Amniotic stem cell (primary cell): ENCODE measurements around the gene GTPBP6.
"Not testable (repeated sequence)": the region's sequence is repeated elsewhere in the genome, so short reads cannot be mapped to it uniquely, and the experiment has no call there.

ENCODE experiments used
- DNase-seq: peaks from one replicate; lab custom pipeline; 2025; lab: John Stamatoyannopoulos, UW

Gene GTPBP6

DNA sequence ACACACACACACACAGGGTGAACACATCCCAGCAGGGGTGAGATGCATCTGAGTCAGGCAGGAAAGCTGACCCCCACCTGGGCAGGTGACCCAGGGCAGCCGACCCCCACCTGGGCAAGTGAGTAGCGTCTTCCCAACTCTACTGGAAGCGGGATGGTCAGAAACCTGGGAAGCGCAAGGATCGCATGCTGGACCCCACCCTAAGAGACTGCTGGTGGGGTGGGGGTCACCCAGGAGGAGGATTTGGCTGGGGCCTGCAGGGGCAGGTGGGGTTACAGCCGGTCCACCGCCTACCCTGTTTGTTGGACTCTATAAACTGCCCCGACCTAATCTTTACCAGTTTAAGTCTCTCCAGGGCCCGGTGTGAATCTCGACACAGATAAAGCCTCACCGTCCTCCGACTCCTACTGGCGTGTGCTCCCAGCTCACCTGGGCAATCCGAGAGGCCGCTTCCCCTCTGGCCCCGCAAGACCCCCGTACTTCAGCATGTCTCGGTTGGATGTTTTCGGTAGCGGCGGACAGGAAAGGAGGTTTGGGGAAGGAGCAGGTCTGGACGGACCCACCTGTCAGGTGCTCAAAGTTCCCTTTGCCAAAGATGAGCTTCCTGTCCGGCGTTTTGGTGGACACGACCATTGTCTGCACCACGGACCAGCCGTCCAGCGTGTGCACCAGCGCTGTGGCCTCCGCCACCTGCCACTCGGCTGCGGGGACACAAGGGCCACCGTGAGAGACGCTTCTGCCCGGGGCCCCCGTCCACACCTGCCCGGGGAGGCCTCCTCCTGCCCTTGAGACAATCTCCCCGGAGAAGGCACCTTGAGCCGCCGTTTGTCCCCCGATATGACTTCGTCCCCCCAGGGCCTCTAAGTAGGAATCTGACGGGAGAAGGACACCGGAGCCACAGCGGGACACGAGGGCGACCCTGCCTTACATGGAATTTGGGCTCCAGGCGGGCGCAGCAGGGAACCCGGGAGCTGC is 2.0 kb downstream of the GTPBP6 start:
- no peak for DNase-seq

DNA sequence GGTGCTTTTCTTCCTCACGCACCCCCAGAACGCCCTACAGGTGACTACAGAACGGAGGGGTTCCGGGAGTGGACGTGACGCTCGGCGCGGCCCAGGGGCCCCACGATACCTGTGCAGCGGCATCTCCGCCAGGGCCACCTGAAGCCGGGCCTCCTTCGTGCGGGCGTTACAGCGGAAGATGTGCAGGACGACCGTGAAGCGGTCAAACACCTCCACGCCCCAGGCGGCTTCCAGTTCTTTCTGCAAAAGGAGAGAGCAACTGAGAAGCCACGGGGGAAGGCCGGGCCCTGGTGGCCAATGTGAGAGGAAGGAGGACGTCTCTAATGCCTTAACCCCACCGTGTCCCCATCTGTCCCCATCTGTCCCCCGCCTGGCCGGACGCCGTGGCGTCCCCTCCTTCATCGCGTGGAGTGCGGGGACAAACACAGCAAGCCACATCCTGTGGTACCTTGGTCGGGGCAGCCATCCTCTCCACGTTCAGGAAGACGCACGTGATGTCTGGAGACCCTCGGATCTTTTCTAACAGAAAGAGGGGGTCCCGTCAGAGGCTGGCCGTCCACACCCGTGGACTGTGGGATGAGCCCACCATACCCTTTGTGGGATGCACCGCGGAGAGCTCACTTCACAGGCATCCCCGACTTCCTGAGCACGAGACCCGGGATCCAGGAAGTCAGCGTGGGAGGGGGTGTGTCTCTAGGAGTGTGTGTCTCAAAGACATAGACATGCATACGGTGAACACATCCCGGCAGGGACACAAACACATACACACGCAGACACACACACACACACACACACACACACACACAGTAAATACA is 3.6 kb downstream of the GTPBP6 start:
- DNase-seq: no peak

DNA sequence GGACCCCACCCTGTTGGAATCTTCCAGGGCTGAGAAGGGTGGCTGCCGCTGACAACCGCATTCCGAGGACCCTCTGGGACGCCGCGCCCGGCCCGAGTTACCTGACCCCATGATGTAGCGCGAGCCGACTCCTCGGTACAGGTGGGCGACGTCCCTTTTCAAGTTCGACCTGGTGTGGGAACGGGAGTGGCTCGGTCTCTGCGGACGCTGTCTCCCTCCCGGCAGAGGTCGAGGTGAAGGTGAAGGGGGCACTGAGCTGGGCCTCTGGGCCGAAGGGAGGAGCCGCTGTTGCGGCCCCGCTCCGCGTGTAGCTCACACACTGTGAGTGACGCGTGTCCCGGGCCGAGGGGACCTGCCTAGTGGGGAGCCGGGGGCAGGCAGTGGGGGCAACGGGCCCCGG is 4.5 kb downstream of the GTPBP6 start:
- no peak for DNase-seq

DNA sequence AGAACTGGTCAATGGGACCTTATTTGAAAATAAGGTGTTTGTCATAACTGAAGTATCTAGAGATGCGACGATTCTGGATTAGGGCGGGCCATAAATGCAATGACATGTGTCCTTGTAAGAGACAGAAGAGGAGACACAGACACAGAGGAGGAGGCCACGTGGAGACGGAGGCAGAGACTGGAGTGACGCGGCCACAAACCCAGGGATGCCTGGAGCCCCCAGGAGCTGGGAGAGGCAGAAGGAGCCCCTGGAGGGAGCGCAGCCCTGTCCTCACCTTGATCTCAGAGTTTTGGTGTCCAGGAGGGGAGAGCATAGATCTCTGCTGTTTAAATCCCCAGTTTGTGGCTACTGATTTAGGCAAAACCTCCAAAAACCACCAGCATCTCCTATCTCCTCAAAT is 5.0 kb downstream of the GTPBP6 start:
- DNase-seq: no peak

DNA sequence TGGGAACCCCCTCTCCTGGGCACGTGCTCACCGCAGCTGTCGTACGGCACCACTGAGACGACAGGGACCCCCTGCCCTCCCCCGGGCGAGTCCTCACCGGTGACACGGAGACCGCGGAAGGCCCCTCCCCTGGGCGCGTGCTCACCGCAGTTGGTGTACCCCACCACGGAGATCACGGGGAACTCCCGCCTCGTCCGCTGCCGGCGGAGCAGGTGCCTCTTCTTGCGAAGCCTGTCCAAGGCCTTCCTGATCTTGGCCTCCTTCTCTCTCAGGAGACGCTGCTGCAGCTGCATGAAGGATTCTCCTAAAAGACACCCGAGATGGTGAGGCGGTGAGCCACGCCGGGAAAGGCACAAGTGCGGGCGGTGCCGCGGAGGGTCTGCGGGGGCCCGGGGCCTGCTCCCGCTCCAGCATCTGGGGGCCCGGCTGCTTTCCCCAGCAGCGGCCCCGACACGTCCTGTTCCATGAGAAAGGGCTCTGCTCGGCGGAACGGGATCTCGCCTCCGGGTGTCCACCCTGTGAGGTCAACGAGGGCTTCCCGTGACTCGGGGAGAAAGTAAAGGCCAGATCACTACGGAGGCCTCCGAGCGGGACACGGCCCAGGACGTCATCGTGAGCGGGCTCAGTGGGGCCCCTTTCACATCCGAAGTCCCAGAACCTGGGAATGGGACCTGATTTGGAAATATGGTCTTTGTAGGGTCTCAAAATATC is 5.8 kb downstream of the GTPBP6 start:
- DNase-seq: no peak

DNA sequence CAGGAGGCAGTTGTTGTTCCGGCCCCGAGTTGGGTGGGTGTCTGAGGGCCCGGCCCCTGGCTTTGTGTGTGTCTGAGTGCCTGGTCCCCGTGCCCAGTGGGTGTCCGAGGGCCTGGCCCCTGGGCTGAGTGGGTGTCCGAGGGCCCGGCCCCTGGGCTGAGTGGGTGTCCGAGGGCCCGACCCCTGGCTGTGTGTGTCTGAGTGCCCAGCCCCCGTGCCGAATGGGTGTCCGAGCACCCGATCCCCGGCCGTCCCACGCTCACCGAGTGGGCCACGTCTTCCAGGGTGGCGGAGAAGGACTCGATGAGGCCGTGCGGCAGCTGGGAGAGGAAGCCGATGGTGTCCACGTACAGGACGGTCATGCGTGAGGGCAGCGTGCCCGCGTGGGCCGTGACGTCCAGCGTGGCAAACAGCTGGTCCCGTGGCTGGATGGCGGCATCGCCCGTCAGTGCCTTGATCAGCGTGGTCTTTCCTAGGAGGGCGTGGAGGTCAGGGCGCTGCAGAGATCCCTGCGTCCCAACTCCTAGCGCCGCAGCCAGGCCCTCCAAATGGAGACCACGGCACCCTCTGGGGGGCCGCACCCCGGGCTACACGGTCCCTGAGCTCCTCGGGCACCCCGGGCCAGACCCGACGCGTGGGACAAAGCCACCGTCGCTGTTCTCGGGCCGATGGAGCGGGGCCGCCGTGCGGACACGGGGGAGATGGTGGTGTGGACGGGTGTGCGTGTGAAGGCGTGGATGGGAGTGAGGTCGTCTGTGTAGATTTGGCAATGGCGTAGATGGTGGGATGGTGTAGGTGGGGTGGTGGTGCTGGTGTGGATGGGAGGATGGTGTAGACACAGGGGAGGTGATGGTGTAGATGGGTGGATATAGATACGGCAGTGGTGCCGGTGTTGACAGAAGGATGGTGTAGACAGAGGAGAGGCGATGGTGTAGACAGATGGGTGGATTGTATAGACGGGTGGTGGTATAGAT is 7.2 kb downstream of the GTPBP6 start:
- no peak for DNase-seq

DNA sequence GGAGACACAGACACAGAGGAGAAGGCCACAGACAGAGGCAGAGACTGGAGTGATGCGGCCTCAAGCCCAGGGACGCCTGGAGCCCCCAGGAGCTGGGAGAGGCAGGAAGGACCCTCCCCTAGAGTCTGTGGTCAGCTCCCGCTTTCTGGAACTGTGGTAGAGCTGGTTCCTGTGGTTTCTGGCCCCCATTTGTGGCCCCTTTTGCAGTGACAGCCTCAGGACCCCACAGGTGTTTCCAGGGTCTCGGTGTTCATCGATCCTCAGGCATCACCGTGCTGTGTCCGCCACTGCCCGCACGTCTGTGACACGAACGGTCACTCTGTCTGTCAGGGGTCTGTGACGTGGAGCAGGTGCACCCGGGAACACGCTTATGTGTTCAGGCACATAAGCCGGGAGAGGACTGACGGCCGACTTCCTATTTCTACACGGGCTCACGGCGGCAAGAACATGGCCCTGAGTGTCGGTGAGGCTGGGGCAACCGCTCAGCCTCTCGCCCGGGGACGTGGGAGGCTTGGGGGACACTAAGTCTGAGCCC is 7.9 kb downstream of the GTPBP6 start:
- no peak for DNase-seq

DNA sequence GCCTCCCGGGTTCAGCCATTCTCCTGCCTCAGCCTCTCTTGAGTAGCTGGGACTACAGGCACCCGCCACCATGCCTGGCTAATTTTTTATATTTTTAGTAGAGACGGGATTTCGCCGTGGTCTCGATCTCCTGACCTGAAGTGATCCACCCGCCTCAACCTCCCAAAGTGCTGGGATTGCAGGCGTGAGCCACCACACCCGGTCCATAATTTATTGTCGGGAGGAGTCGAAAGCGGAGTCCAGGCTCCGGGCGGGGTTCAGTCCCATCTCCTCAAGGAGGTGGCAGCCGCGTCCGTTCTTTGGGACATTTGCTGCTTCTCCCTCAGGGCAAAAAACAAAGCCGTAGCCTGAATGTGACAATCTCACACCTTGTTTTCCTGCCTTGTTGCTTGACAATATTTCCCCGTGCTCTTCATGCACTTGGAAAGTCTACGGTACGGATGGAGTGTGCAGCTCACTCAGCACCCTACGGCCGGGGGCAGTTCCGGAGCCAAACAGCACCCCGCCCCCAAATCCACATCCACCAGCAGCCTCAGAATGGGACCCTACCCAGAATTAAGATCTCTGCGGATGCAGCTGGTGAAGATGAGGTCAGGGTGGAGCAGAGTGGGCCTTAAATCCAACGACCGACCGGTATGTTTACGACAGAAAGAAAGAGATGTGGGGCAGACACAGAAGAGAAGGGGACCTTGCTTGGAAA is 9.6 kb downstream of the GTPBP6 start:
- DNase-seq: no peak

DNA sequence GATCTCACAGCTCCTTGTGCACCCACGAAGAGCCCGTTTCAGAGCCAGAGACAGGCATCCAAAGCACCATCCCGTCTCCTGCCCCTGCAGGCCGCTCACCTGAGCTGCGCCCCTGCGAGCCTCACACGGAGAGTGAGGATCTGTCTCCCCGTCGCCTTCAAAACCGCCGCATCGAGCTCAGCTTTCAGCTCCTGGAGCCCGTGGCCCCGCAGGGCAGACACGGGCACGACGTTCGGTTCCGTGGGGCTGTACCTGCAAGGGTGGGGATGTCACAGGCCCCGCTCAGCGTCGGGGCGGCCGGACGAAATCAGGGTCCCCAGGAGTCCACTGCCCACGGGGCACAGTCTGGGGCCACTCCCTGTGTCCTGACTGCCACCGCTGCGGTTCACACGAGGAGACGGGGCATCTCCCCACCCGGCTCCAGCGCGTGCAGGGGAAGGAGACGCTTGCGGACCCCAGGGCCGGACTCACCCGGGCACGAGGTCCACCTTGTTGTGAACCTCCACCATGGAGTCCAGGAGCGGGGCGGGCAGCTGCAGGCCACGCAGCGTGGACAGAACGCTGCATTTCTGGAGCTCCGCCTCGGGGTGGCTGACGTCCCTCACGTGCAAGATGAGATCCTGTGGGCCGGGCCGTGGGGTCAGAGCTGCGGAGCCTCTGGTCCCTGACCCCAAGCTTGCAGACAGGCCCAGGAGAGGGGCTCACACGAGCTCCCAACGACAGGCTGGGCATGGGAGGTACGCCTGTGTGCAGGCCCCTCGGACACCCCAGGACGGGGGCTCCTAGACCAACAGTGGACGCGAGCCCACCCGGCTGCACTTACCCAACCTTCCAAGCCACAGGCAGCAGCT is 11.1 kb downstream of the GTPBP6 start:
- DNase-seq: no peak

DNA sequence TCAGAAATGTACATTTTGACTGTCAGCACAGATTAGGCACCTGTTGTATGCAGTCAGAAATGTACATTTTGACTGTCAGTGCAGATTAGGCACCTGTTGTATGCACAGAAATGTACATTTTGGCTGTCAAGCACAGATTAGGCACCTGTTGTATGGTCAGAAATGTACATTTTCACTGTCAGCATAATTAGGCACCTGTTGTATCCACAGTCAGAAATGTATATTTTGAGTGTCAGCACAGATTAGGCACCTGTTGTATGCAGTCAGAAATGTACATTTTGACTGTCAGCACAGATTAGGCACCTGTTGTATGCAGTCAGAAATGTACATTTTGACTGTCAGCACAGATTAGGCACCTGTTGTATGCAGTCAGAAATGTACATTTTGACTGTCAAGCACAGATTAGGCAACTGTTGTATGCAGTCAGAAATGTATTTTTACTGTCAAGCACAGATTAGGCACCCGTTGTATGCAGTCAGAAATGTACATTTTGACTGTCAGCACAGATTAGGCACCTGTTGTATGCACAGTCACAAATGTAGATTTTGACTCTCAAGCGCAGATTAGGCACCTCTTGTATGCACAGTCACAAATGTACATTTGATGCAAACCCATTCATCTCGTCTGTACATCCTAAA is 11.9 kb downstream of the GTPBP6 start:
- not testable (repeated sequence) for DNase-seq

DNA sequence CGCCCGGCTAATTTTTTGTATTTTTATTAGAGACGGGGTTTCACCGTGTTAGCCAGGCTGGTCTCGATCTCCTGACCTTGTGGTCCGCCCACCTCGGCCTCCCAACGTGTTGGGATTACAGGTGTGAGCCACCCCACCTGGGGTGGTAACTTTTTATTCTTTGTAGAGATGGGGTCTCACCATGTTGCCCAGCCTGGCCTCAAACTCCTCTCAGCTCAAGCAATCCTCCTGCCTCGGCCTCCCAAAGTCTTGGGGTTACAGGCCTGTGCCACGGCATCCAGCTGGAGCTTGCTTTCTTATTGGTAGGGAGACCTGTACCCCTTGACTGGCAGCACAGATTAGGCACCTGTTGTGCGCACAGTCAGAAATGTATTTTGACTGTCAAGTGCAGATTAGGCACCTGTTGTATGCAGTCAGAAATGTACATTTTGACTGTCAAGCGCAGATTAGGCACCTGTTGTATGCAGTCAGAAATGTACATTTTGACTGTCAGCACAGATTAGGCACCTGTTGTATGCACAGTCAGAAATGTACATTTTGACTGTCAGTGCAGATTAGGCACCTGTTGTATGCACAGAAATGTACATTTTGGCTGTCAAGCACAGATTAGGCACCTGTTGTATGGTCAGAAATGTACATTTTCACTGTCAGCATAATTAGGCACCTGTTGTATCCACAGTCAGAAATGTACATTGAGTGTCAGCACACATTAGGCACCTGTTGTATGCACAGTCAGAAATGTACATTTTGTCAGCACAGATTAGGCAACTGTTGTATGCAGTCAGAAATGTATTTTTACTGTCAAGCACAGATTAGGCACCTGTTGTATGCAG is 12.6 kb downstream of the GTPBP6 start:
- not testable (repeated sequence) for DNase-seq

DNA sequence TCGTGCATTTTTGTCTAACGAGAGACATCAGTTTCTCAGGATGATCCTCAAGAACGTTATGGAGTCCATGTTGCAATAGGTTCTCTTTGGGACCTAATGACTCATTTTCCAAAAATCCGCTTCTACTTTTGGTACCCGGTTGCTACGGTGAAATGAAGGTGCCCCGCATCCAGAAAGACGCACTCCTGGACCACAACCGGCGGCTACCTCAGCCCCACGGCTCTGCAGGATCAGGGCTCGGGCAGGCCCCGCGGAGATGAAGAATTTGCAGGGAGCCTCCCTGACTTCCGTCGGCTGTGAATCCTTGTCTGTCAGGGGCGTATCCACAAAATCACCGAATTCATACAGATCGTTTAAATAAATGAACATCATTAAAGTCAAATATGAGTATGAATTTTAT is 15.6 kb downstream of the GTPBP6 start:
- no peak for DNase-seq

DNA sequence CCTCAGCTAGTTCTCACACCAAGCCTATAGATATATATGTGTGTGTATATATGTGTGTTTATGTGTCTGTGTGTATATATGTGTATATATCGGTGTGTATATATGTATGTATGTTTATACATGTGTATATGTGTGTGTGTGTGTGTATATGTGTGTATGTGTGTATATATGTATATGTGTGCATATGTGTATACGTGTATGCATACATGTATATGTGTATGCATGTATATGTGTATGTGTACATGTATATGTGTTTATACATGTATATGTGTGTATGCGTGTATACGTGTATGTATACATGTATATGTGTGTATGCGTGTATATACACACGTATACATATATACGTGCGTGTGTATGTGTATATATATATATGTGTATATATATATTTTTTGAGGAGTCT is 18.3 kb downstream of the GTPBP6 start:
- DNase-seq: no peak

DNA sequence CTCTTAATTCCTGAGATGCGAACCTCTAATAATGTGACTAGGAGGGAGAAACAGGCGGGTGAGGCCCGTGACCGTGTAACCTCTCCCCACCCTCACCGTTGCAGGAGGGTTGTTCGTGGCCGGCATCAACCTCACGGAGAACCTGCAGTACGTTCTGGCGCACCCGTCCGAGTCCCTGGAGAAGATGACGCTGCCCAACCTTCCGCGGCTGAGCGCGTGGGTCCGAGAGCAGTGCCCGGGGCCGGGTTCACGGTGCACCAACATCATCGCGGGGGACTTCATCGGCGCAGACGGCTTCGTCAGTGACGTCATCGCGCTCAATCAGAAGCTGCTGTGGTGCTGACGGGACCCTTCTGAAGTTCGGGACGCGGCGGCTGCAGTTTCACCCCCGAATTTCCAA is 19.6 kb downstream of the GTPBP6 start:
- DNase-seq: no peak

DNA sequence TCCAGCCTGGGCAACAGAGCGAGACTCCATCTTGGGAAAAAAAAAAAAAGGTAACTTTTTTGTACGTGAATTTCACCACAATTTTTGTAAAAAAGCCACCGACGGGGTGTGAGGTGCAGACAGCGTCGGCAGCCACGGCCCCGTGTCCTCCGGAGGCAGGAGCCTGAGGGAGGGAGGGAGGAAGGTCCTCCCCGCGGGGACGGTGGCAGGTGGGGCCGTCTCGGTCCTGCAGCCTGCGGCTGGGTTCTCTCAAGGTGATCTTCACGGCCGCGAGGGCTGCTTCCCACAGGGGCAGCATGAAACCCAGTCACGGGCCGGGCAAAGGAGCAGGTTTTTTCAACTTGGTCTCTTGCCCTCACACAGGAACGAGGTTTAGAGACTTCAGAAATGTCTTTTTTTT is 23.5 kb downstream of the GTPBP6 start:
- no peak for DNase-seq

DNA sequence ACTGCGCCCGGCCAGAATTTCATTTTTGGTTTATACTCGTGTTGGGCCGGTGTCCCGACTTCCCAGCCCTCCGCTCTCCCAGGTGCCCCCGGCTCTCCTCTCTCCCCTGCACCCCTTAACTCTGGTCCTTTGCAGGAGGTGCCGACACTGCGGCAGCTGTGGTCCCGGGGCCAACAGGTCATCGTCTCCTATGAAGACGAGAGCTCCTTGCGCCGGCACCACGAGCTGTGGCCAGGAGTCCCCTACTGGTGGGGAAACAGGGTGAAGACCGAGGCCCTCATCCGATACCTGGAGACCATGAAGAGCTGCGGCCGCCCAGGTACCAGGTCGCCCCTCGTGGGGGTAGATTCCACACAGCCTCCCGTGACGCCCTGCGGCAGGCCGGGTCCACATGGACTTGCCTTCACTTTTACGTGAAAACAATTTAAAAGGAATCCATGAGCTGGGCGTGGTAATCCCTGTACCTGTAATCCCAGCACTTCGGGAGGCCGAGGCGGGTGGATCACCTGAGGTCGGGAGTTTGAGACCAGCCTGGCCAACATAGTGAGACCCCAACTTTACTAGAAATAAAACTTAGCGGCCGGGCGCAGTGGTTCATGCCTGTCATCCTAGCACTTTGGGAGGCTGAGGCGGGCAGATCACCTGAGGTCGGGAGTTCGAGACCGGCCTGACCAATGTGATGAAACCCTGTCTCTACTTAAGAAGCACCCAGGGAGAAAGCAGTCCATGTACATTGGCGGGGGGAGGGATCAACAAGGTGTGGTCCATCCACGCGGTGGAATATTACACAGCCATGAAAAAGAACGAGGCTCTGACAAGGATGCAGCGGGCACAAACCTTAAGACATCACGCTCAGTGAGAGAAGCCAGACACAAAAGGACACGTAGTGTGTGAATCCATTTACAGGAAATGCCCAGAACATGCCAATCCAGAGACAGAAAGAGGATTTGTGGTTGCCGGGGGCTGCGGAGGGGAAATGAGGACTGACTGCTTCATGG is 25.4 kb downstream of the GTPBP6 start:
- no peak for DNase-seq
